ENCODE results near the gene PRELID2. TPM values are rescaled to one million over a fixed set of nuclear protein-coding genes. Genes with fewer than 3 reads are reported as not detected.

Gene PRELID2
- total RNA-seq, 4 donors from 2014 or later, result 21.8 to 54.5 (median 34.4) TPM

- Histone ChIP-seq H3K9me3 (no peaks in the 10 kb centered on the region), H3K27ac (no peak overlapping the region), H3K4me1 (no peaks in the 10 kb centered on the region), H3K4me3 (no peak overlapping the region), H3K27me3 (no peaks in the 10 kb centered on the region), H3K36me3 (no peaks in the 10 kb centered on the region)
- intact Hi-C loops (cut with DNase I; ENCODE audit: low total_unique reads), result no loop called here
- TF ChIP-seq, protein P1, sequence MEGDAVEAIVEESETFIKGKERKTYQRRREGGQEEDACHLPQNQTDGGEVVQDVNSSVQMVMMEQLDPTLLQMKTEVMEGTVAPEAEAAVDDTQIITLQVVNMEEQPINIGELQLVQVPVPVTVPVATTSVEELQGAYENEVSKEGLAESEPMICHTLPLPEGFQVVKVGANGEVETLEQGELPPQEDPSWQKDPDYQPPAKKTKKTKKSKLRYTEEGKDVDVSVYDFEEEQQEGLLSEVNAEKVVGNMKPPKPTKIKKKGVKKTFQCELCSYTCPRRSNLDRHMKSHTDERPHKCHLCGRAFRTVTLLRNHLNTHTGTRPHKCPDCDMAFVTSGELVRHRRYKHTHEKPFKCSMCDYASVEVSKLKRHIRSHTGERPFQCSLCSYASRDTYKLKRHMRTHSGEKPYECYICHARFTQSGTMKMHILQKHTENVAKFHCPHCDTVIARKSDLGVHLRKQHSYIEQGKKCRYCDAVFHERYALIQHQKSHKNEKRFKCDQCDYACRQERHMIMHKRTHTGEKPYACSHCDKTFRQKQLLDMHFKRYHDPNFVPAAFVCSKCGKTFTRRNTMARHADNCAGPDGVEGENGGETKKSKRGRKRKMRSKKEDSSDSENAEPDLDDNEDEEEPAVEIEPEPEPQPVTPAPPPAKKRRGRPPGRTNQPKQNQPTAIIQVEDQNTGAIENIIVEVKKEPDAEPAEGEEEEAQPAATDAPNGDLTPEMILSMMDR (IDR thresholded peaks at IDR 0.05), result no peak
- TF ChIP-seq POLR2A (IDR thresholded peaks at IDR 0.05), result no peak
- DNase-seq, result no peak
These were observed 122.9 kb downstream of the PRELID2 start for GRCh38 chr5:145712245-145712644.

- TF ChIP-seq, protein P1 (IDR thresholded peaks at IDR 0.05), result no peak
- no peak for TF ChIP-seq POLR2A (IDR thresholded peaks at IDR 0.05)
- Histone ChIP-seq H3K27ac (no peak overlapping the region), H3K4me3 (no peak overlapping the region), H3K27me3 (no peaks in the 10 kb centered on the region), H3K4me1 (no peaks in the 10 kb centered on the region), H3K9me3 (no peaks in the 10 kb centered on the region), H3K36me3 (no peaks in the 10 kb centered on the region)
- no peak for DNase-seq
- intact Hi-C loops (cut with DNase I; ENCODE audit: low total_unique reads), result no loop called here
These were observed 123.7 kb downstream of the PRELID2 start for GRCh38 chr5:145711417-145711816.

Other genes with a start within 250 kb of the PRELID2 start
- not detected for gene GRXCR2, start 37.7 kb upstream of the PRELID2 start, total RNA-seq
- gene SH3RF2, start 101.2 kb upstream of the PRELID2 start, total RNA-seq, result 1 to 10 TPM in 2 of 4 donors, under 1 TPM in 2; 0.26 to 4.1 (median 1.8) TPM

Data from uterus (tissue), 4 donors.